Activated CD8-positive, alpha-beta T cell treated with anti-CD3 and anti-CD28 coated beads for 36 hours (primary cell): ENCODE data around the gene GALNT17. TPM values are rescaled to one million over a fixed set of nuclear protein-coding genes. Genes with fewer than 3 reads are reported as not detected.

Experiments used
- ATAC-seq: fragments of 200-7000 bp; cut with Tn5 transposase; one replicate; pipeline ENCODE4 v1.10.0; 2021; ENCODE audit warnings: mild to moderate bottlenecking, moderate library complexity
- CTCF ChIA-PET: fragments of 350-600 bp; sonication (Branson Sonifier 250); formaldehyde crosslinking; loops from one replicate; lab custom pipeline; 2021; ENCODE audit warnings: antibody characterized with exemption; lab: Charles Lee
- POLR2A ChIA-PET: fragments of 350-600 bp; sonication (Branson Sonifier 250); formaldehyde crosslinking; loops from one replicate; lab custom pipeline; 2021; ENCODE audit warnings: antibody characterized with exemption; lab: Charles Lee
- DNase-seq: peaks from one replicate; pipeline ENCODE4 v3.0.0-alpha.2; 2020
- H3K27ac Mint-ChIP-seq: one replicate; pipeline ENCODE4 v1.8.0; 2021; ENCODE audit warnings: mild to moderate bottlenecking, mixed read lengths
- H3K27me3 Mint-ChIP-seq: one replicate; pipeline ENCODE4 v1.8.0; 2021; ENCODE audit warnings: mixed read lengths
- H3K36me3 Mint-ChIP-seq: one replicate; pipeline ENCODE4 v1.8.0; 2021; ENCODE audit warnings: low read depth, mixed read lengths
- H3K4me1 Mint-ChIP-seq: one replicate; pipeline ENCODE4 v1.8.0; 2021; ENCODE audit warnings: low read depth, mixed read lengths
- H3K4me3 Mint-ChIP-seq: one replicate; pipeline ENCODE4 v1.8.0; 2021; ENCODE audit warnings: mild to moderate bottlenecking, moderate library complexity, mixed read lengths
- H3K9me3 Mint-ChIP-seq: one replicate; pipeline ENCODE4 v1.8.0; 2021; ENCODE audit warnings: mixed read lengths
- intact Hi-C: fragments of 100-400 bp; cut with micrococcal nuclease; formaldehyde crosslinking; loops from one replicate; pipeline ENCODE4 v1.10.0; 2022
- total RNA-seq, 2 experiments: library from RNA; stranded (reverse); gene quantifications; one replicate each; pipeline ENCODE4 v1.2.3, GENCODE V29; 2021
- TF ChIP-seq, protein P1 (sequence below): fragments of 200-600 bp; IDR thresholded peaks from one replicate; pipeline ENCODE4 v1.8.0; 2022; ENCODE audit warnings: antibody characterized with exemption, mild to moderate bottlenecking

Gene GALNT17
- not detected for total RNA-seq

- Mint-ChIP-seq H3K27ac (no peak within 1 kb of the TSS), H3K9me3 (no peaks in the 10 kb centered on the region), H3K4me1 (no peaks in the 10 kb centered on the region), H3K36me3 (no peaks in the 10 kb centered on the region), H3K27me3 (peaks cover 25% of the 10 kb centered on the region), H3K4me3 (no peak within 1 kb of the TSS)
- DNase-seq (no peak), ATAC-seq (no peak)
- TF ChIP-seq, protein P1, sequence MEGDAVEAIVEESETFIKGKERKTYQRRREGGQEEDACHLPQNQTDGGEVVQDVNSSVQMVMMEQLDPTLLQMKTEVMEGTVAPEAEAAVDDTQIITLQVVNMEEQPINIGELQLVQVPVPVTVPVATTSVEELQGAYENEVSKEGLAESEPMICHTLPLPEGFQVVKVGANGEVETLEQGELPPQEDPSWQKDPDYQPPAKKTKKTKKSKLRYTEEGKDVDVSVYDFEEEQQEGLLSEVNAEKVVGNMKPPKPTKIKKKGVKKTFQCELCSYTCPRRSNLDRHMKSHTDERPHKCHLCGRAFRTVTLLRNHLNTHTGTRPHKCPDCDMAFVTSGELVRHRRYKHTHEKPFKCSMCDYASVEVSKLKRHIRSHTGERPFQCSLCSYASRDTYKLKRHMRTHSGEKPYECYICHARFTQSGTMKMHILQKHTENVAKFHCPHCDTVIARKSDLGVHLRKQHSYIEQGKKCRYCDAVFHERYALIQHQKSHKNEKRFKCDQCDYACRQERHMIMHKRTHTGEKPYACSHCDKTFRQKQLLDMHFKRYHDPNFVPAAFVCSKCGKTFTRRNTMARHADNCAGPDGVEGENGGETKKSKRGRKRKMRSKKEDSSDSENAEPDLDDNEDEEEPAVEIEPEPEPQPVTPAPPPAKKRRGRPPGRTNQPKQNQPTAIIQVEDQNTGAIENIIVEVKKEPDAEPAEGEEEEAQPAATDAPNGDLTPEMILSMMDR = no peak
- CTCF ChIA-PET = no interaction called here
- POLR2A ChIA-PET = no interaction called here
- intact Hi-C loops = no loop called here
These were observed at the start of gene GALNT17 for GRCh38 chr7:71132127-71132376. TSS of gene GALNT17 (plus strand) at chr7:71132144.

- TF ChIP-seq, protein P1 = no peak
These were observed 36.6 kb upstream of the GALNT17 start for GRCh38 chr7:71095266-71095860.

DNA sequence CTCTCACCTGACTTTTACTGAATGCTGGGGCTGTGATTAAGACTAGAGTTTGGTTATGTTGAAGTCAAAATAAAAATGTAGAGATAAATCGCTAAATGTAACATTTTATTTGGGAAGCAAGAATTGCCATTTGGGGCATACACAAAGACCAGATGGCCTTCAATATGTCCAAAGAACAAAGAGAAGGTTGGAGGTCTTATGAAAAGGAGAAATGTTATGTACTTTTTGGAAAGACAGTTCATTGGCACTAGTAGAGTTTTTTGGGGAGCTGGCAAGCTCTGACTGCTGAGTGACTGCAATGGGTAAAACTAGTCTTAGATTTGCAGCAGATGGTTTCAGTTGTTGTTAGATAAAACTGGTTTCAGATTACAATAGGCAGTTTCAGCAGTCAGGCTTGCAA lies 35.6 kb upstream of the GALNT17 start:
- no peak overlapping the region for H3K27ac Mint-ChIP-seq
- no peak for ATAC-seq
- ChIA-PET CTCF (interaction anchor here (0.5 kb wide), 1 partner anchor 375 kb away, joined by 3 read pairs; no protein-coding TSS in a partner anchor), POLR2A (no interaction called here)
- no peaks in the 10 kb centered on the region for H3K4me1 Mint-ChIP-seq
- intact Hi-C loops = no loop called here
- peaks cover 12% of the 10 kb centered on the region for H3K9me3 Mint-ChIP-seq
- no peaks in the 10 kb centered on the region for H3K27me3 Mint-ChIP-seq
- no peak for DNase-seq
- no peak overlapping the region for H3K4me3 Mint-ChIP-seq
- TF ChIP-seq, protein P1 = no peak
- H3K36me3 Mint-ChIP-seq = no peaks in the 10 kb centered on the region

More at GRCh38 chr7:71095266-71095860, 36.6 kb upstream of the GALNT17 start:
- intact Hi-C loops = no loop called here
- POLR2A ChIA-PET = no interaction called here
- CTCF ChIA-PET = no interaction called here
- no peaks in the 10 kb centered on the region for H3K27me3 Mint-ChIP-seq
- H3K36me3 Mint-ChIP-seq = no peaks in the 10 kb centered on the region
- H3K4me3 Mint-ChIP-seq = no peak overlapping the region
- no peak for DNase-seq
- no peak for ATAC-seq
- H3K27ac Mint-ChIP-seq = no peak overlapping the region
- H3K4me1 Mint-ChIP-seq = no peaks in the 10 kb centered on the region
- peaks cover 12% of the 10 kb centered on the region for H3K9me3 Mint-ChIP-seq

DNA sequence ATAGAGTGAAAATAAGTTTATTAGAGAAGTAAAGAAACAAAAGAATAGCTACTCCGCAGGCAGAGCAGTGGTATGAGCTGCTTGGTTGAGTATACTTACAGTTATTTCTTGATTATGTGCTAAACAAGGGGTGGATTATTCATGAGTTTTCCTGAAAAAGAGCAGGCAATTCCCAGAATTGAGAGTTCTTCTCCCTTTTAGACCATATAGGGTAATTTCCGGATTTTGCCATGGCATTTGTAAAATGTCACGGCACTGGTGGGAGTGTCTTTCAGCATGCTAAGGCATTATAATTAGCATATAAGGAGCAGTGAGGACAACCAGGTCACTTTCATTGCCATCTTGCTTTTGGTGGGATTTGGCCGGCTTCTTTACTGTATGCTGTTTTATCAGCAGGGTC lies 25.7 kb upstream of the GALNT17 start:
- Mint-ChIP-seq H3K36me3 (no peaks in the 10 kb centered on the region), H3K9me3 (peaks cover 2% of the 10 kb centered on the region), H3K27me3 (no peaks in the 10 kb centered on the region), H3K27ac (no peak overlapping the region), H3K4me3 (no peak overlapping the region), H3K4me1 (no peaks in the 10 kb centered on the region)
- DNase-seq (no peak), ATAC-seq (no peak)
- TF ChIP-seq, protein P1 = no peak
- ChIA-PET CTCF (no interaction called here), POLR2A (no interaction called here)
- intact Hi-C loops = no loop called here

DNA sequence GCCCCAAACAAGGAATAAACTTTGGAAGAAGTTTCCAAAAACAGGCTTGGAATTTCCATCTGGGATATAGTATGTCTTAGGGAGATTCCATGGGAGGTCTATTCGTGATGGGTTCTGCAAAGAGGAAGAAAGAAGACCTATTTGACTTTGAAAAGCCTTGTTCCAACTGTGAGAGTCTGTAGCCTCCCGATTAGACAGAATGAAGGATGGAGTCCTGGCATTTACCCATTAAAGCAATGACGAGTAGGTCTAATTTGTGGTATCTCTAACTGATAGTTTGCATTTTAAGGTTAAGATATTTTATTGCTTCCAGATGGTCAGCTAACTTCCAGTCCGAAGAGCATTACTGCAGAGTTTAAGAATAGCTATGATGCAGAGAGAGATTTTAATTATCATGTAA lies 19.5 kb upstream of the GALNT17 start:
- TF ChIP-seq, protein P1 = no peak
- no peak overlapping the region for H3K27ac Mint-ChIP-seq
- intact Hi-C loops = no loop called here
- H3K9me3 Mint-ChIP-seq = peaks cover 4% of the 10 kb centered on the region
- no peak overlapping the region for H3K4me3 Mint-ChIP-seq
- H3K4me1 Mint-ChIP-seq = no peaks in the 10 kb centered on the region
- DNase-seq (no peak), ATAC-seq (no peak)
- no peaks in the 10 kb centered on the region for H3K27me3 Mint-ChIP-seq
- CTCF ChIA-PET = no interaction called here
- POLR2A ChIA-PET = no interaction called here
- H3K36me3 Mint-ChIP-seq = no peaks in the 10 kb centered on the region
